ENCODE data around the gene IFNA5.

- TF ChIP-seq POLR2AphosphoS5 (IDR thresholded peaks at IDR 0.05; ENCODE audit: low read depth, low read length) (no peak), TAF1 (IDR thresholded peaks at IDR 0.05; ENCODE audit: borderline replicate concordance, low read depth, low read length) (no peak), POLR2A (IDR thresholded peaks at IDR 0.05; ENCODE audit: low read depth, low read length) (no peak)
These were observed 10.1 kb downstream of the IFNA5 start for GRCh38 chr9:21294904-21295538.

All from GM12892 (cell line).